Measurements from ENCODE around the gene PHLPP1.

The PHLPP1 gene

GRCh38 chr18:62715436-62715758, at the start of gene PHLPP1:
Gene PHLPP1 (plus strand): TSS chr18:62715541. CDS start chr18:62715684, 143 bp downstream.
- Histone ChIP-seq H3K27me3 (ENCODE audit: control insufficient read depth, insufficient read depth, low read length) (no peaks in the 10 kb centered on the region), H3K27ac (ENCODE audit: low read depth, low read length) (peak within 1 kb of the TSS; percentile 73; the same call in 1 of the 2 replicates), H3K9me3 (ENCODE audit: control insufficient read depth, insufficient read depth, low read depth, low read length) (no peaks in the 10 kb centered on the region), H3K9ac (ENCODE audit: low read length) (peak within 1 kb of the TSS; percentile 90), H3K36me3 (ENCODE audit: control insufficient read depth, insufficient read depth, low read length) (no peaks in the 10 kb centered on the region), H3K4me3 (ENCODE audit: low read depth, low read length) (peak within 1 kb of the TSS; percentile 86), H3K4me1 (ENCODE audit: control insufficient read depth, insufficient read depth, low read length) (peaks cover 21% of the 10 kb centered on the region)

- Histone ChIP-seq H3K9ac (ENCODE audit: low read length) (no peak overlapping the region), H3K4me3 (ENCODE audit: low read depth, low read length) (no peak overlapping the region), H3K27me3 (ENCODE audit: control insufficient read depth, insufficient read depth, low read length) (no peaks in the 10 kb centered on the region), H3K4me1 (ENCODE audit: control insufficient read depth, insufficient read depth, low read length) (no peaks in the 10 kb centered on the region), H3K9me3 (ENCODE audit: control insufficient read depth, insufficient read depth, low read depth, low read length) (no peaks in the 10 kb centered on the region), H3K27ac (ENCODE audit: low read depth, low read length) (no peak overlapping the region), H3K36me3 (ENCODE audit: control insufficient read depth, insufficient read depth, low read length) (no peaks in the 10 kb centered on the region)
These were observed 46.1 kb upstream of the PHLPP1 start for GRCh38 chr18:62669225-62669624.

GRCh38 chr18:62670573-62670972, 44.8 kb upstream of the PHLPP1 start:
- H3K9ac ChIP-seq (ENCODE audit: low read length), result no peak overlapping the region

GRCh38 chr18:62672600-62672999, 42.7 kb upstream of the PHLPP1 start:
- Histone ChIP-seq H3K4me3 (ENCODE audit: low read depth, low read length) (no peak overlapping the region), H3K36me3 (ENCODE audit: control insufficient read depth, insufficient read depth, low read length) (no peaks in the 10 kb centered on the region), H3K27me3 (ENCODE audit: control insufficient read depth, insufficient read depth, low read length) (no peaks in the 10 kb centered on the region), H3K9me3 (ENCODE audit: control insufficient read depth, insufficient read depth, low read depth, low read length) (no peaks in the 10 kb centered on the region), H3K27ac (ENCODE audit: low read depth, low read length) (no peak overlapping the region), H3K4me1 (ENCODE audit: control insufficient read depth, insufficient read depth, low read length) (no peaks in the 10 kb centered on the region), H3K9ac (ENCODE audit: low read length) (no peak overlapping the region)

More at GRCh38 chr18:62670573-62670972, 44.8 kb upstream of the PHLPP1 start:
- Histone ChIP-seq H3K27ac (ENCODE audit: low read depth, low read length) (no peak overlapping the region), H3K36me3 (ENCODE audit: control insufficient read depth, insufficient read depth, low read length) (no peaks in the 10 kb centered on the region), H3K4me1 (ENCODE audit: control insufficient read depth, insufficient read depth, low read length) (no peaks in the 10 kb centered on the region), H3K4me3 (ENCODE audit: low read depth, low read length) (no peak overlapping the region), H3K9me3 (ENCODE audit: control insufficient read depth, insufficient read depth, low read depth, low read length) (no peaks in the 10 kb centered on the region), H3K27me3 (ENCODE audit: control insufficient read depth, insufficient read depth, low read length) (no peaks in the 10 kb centered on the region)

GRCh38 chr18:62678847-62679485, 36.4 kb upstream of the PHLPP1 start:
- Histone ChIP-seq H3K4me1 (ENCODE audit: control insufficient read depth, insufficient read depth, low read length) (peaks cover 12% of the 10 kb centered on the region), H3K9ac (ENCODE audit: low read length) (no peak overlapping the region), H3K27ac (ENCODE audit: low read depth, low read length) (no peak overlapping the region), H3K27me3 (ENCODE audit: control insufficient read depth, insufficient read depth, low read length) (no peaks in the 10 kb centered on the region), H3K4me3 (ENCODE audit: low read depth, low read length) (no peak overlapping the region), H3K9me3 (ENCODE audit: control insufficient read depth, insufficient read depth, low read depth, low read length) (no peaks in the 10 kb centered on the region), H3K36me3 (ENCODE audit: control insufficient read depth, insufficient read depth, low read length) (no peaks in the 10 kb centered on the region)

- H3K27me3 ChIP-seq (ENCODE audit: control insufficient read depth, insufficient read depth, low read length), result no peaks in the 10 kb centered on the region
- peaks cover 12% of the 10 kb centered on the region for H3K4me1 ChIP-seq (ENCODE audit: control insufficient read depth, insufficient read depth, low read length)
- H3K9ac ChIP-seq (ENCODE audit: low read length), result no peak overlapping the region
- H3K9me3 ChIP-seq (ENCODE audit: control insufficient read depth, insufficient read depth, low read depth, low read length), result no peaks in the 10 kb centered on the region
- no peak overlapping the region for H3K4me3 ChIP-seq (ENCODE audit: low read depth, low read length)
- H3K27ac ChIP-seq (ENCODE audit: low read depth, low read length), result no peak overlapping the region
- H3K36me3 ChIP-seq (ENCODE audit: control insufficient read depth, insufficient read depth, low read length), result no peaks in the 10 kb centered on the region
These were observed 33.0 kb upstream of the PHLPP1 start for GRCh38 chr18:62682371-62682770.

GRCh38 chr18:62683935-62684334, 31.4 kb upstream of the PHLPP1 start:
- no peak overlapping the region for H3K9ac ChIP-seq (ENCODE audit: low read length)
- no peaks in the 10 kb centered on the region for H3K36me3 ChIP-seq (ENCODE audit: control insufficient read depth, insufficient read depth, low read length)

GRCh38 chr18:62688743-62689317, 26.5 kb upstream of the PHLPP1 start:
- no peak overlapping the region for H3K4me3 ChIP-seq (ENCODE audit: low read depth, low read length)
- no peaks in the 10 kb centered on the region for H3K36me3 ChIP-seq (ENCODE audit: control insufficient read depth, insufficient read depth, low read length)
- H3K9ac ChIP-seq (ENCODE audit: low read length), result no peak overlapping the region
- peaks cover 15% of the 10 kb centered on the region for H3K9me3 ChIP-seq (ENCODE audit: control insufficient read depth, insufficient read depth, low read depth, low read length)
- H3K4me1 ChIP-seq (ENCODE audit: control insufficient read depth, insufficient read depth, low read length), result no peaks in the 10 kb centered on the region
- H3K27ac ChIP-seq (ENCODE audit: low read depth, low read length), result no peak overlapping the region
- H3K27me3 ChIP-seq (ENCODE audit: control insufficient read depth, insufficient read depth, low read length), result no peaks in the 10 kb centered on the region

More at GRCh38 chr18:62683935-62684334, 31.4 kb upstream of the PHLPP1 start:
- no peak overlapping the region for H3K27ac ChIP-seq (ENCODE audit: low read depth, low read length)
- peaks cover 12% of the 10 kb centered on the region for H3K4me1 ChIP-seq (ENCODE audit: control insufficient read depth, insufficient read depth, low read length)
- no peak overlapping the region for H3K4me3 ChIP-seq (ENCODE audit: low read depth, low read length)
- peaks cover 10% of the 10 kb centered on the region for H3K9me3 ChIP-seq (ENCODE audit: control insufficient read depth, insufficient read depth, low read depth, low read length)
- H3K27me3 ChIP-seq (ENCODE audit: control insufficient read depth, insufficient read depth, low read length), result no peaks in the 10 kb centered on the region

GRCh38 chr18:62690236-62690815, 25.0 kb upstream of the PHLPP1 start:
- H3K4me1 ChIP-seq (ENCODE audit: control insufficient read depth, insufficient read depth, low read length), result no peaks in the 10 kb centered on the region
- H3K4me3 ChIP-seq (ENCODE audit: low read depth, low read length), result no peak overlapping the region
- no peak overlapping the region for H3K9ac ChIP-seq (ENCODE audit: low read length)
- H3K36me3 ChIP-seq (ENCODE audit: control insufficient read depth, insufficient read depth, low read length), result no peaks in the 10 kb centered on the region
- no peak overlapping the region for H3K27ac ChIP-seq (ENCODE audit: low read depth, low read length)
- H3K9me3 ChIP-seq (ENCODE audit: control insufficient read depth, insufficient read depth, low read depth, low read length), result peaks cover 15% of the 10 kb centered on the region
- no peaks in the 10 kb centered on the region for H3K27me3 ChIP-seq (ENCODE audit: control insufficient read depth, insufficient read depth, low read length)

GRCh38 chr18:62693659-62694058, 21.7 kb upstream of the PHLPP1 start:
- no peak overlapping the region for H3K4me3 ChIP-seq (ENCODE audit: low read depth, low read length)
- no peak overlapping the region for H3K27ac ChIP-seq (ENCODE audit: low read depth, low read length)
- no peak overlapping the region for H3K9ac ChIP-seq (ENCODE audit: low read length)
- H3K36me3 ChIP-seq (ENCODE audit: control insufficient read depth, insufficient read depth, low read length), result no peaks in the 10 kb centered on the region
- H3K4me1 ChIP-seq (ENCODE audit: control insufficient read depth, insufficient read depth, low read length), result no peaks in the 10 kb centered on the region
- H3K9me3 ChIP-seq (ENCODE audit: control insufficient read depth, insufficient read depth, low read depth, low read length), result peaks cover 8% of the 10 kb centered on the region
- no peaks in the 10 kb centered on the region for H3K27me3 ChIP-seq (ENCODE audit: control insufficient read depth, insufficient read depth, low read length)

- Histone ChIP-seq H3K4me3 (ENCODE audit: low read depth, low read length) (no peak overlapping the region), H3K27ac (ENCODE audit: low read depth, low read length) (no peak overlapping the region), H3K36me3 (ENCODE audit: control insufficient read depth, insufficient read depth, low read length) (no peaks in the 10 kb centered on the region), H3K9me3 (ENCODE audit: control insufficient read depth, insufficient read depth, low read depth, low read length) (0 out of 2 replicates have a peak, but pooled peaks cover 3% of the 10 kb centered on the region), H3K27me3 (ENCODE audit: control insufficient read depth, insufficient read depth, low read length) (no peaks in the 10 kb centered on the region), H3K4me1 (ENCODE audit: control insufficient read depth, insufficient read depth, low read length) (no peaks in the 10 kb centered on the region), H3K9ac (ENCODE audit: low read length) (no peak overlapping the region)
These were observed 17.7 kb upstream of the PHLPP1 start for GRCh38 chr18:62697636-62698035.
